Cardiac septum (tissue), 1 donor: Measurements from ENCODE around the gene RGSL1. TPM values are rescaled to one million over a fixed set of nuclear protein-coding genes. Genes with fewer than 3 reads are reported as not detected.
A peak's percentile ranks its signal among the peaks of the same experiment; 100 is the strongest.

ENCODE experiments used
- DNase-seq: peaks from one replicate; pipeline ENCODE4 v3.0.0-alpha.2; 2020; ENCODE audit warnings: low spot score
- intact Hi-C: fragments of 100-400 bp; cut with DNase I; formaldehyde crosslinking; loops from one replicate; pipeline ENCODE4 v1.14.0; 2022
- total RNA-seq: library from RNA; stranded (reverse); fragmentation: NEBNext Ultra II Directional; extraction: Animal tissue kit (Norgen Biotek cat#: 25700); gene quantifications from one replicate; pipeline ENCODE4 v1.2.1, GENCODE V29; 2021
- donor health status: DM: no; HTN: no; CAD: no.

Gene RGSL1
- total RNA-seq, 1 donor from 2014 or later, result not detected

- no peak for DNase-seq
- intact Hi-C loops, result no loop called here
These were observed 130.8 kb downstream of the RGSL1 start for GRCh38 chr1:182580736-182581135.

- no peak for DNase-seq
- intact Hi-C loops, result no loop called here
These were observed 134.8 kb downstream of the RGSL1 start for GRCh38 chr1:182584746-182585145.

GRCh38 chr1:182586380-182586779, 136.4 kb downstream of the RGSL1 start:
- no peak for DNase-seq
- intact Hi-C loops, result no loop called here

GRCh38 chr1:182587093-182587492, 137.1 kb downstream of the RGSL1 start:
- no peak for DNase-seq
- intact Hi-C loops, result no loop called here

GRCh38 chr1:182587666-182588499, 137.9 kb downstream of the RGSL1 start:
- intact Hi-C loops, result no loop called here
- no peak for DNase-seq

GRCh38 chr1:182588500-182589396, 138.8 kb downstream of the RGSL1 start, which contains the start of gene RNASEL:
RNASEL (minus strand) TSS chr1:182589256; CDS start chr1:182586806, 2,450 bp downstream.
- peak; percentile 89 for DNase-seq
- intact Hi-C loops, result no loop called here

GRCh38 chr1:182589520-182589919, 139.6 kb downstream of the RGSL1 start:
- intact Hi-C loops, result no loop called here
- DNase-seq, result no peak

- DNase-seq, result no peak
- intact Hi-C loops, result no loop called here
These were observed 140.0 kb downstream of the RGSL1 start for GRCh38 chr1:182589931-182590330.

GRCh38 chr1:182595641-182596240, 145.8 kb downstream of the RGSL1 start:
- intact Hi-C loops, result loop anchor here (2.0 to 5.0 kb wide), 2 partner anchors 147 to 503 kb away; no protein-coding TSS in a partner anchor

GRCh38 chr1:182596934-182597333, 147.0 kb downstream of the RGSL1 start:
- no peak for DNase-seq
- intact Hi-C loops, result loop anchor here (2.0 to 5.0 kb wide), 2 partner anchors 148 to 505 kb away; no protein-coding TSS in a partner anchor

More at GRCh38 chr1:182595641-182596240, 145.8 kb downstream of the RGSL1 start:
- DNase-seq, result no peak

- no peak for DNase-seq
- intact Hi-C loops, result loop anchor here (5.0 kb wide), 1 partner anchor 506 kb away; no protein-coding TSS in a partner anchor
These were observed 148.3 kb downstream of the RGSL1 start for GRCh38 chr1:182598296-182598695.

GRCh38 chr1:182599339-182599738, 149.4 kb downstream of the RGSL1 start:
- intact Hi-C loops, result loop anchor here (5.0 kb wide), 1 partner anchor 507 kb away; no protein-coding TSS in a partner anchor
- DNase-seq, result no peak

- intact Hi-C loops, result loop anchor here (5.0 kb wide), 2 partner anchors 122 to 237 kb away; partner anchors contain the start of gene DHX9
- no peak for DNase-seq
These were observed 150.2 kb downstream of the RGSL1 start for GRCh38 chr1:182600036-182600713.

- DNase-seq, result no peak
- intact Hi-C loops, result loop anchor here (1.0 to 5.0 kb wide), 3 partner anchors 121 to 236 kb away; partner anchors contain the start of gene DHX9
These were observed 150.9 kb downstream of the RGSL1 start for GRCh38 chr1:182600745-182601415.

GRCh38 chr1:182601416-182601786, 151.5 kb downstream of the RGSL1 start:
- intact Hi-C loops, result loop anchor here (1.0 to 5.0 kb wide), 3 partner anchors 121 to 236 kb away; partner anchors contain the start of gene DHX9
- no peak for DNase-seq

GRCh38 chr1:182601913-182602312, 152.0 kb downstream of the RGSL1 start:
- no peak for DNase-seq
- intact Hi-C loops, result loop anchor here (1.0 to 5.0 kb wide), 3 partner anchors 120 to 235 kb away; partner anchors contain the start of gene DHX9

GRCh38 chr1:182602935-182603645, 153.1 kb downstream of the RGSL1 start:
- intact Hi-C loops, result loop anchor here (5.0 kb wide), 2 partner anchors 119 to 234 kb away; partner anchors contain the start of gene DHX9
- no peak for DNase-seq
